HG02840 (cell line): ENCODE results near the gene ANKRD63.

Experiments used
- ATAC-seq: cut with Tn5 transposase; IDR thresholded peaks from one replicate; pipeline ENCODE4 v1.9.1; 2021; ENCODE audit warnings: mild to moderate bottlenecking, moderate library complexity, moderate number of reproducible peaks; ENCODE audit not compliant: unreplicated experiment, low FRiP score

Gene ANKRD63

GRCh38 chr15:40281057-40281800 lies 1.6 kb downstream of the ANKRD63 start:
- no peak for ATAC-seq

DNA sequence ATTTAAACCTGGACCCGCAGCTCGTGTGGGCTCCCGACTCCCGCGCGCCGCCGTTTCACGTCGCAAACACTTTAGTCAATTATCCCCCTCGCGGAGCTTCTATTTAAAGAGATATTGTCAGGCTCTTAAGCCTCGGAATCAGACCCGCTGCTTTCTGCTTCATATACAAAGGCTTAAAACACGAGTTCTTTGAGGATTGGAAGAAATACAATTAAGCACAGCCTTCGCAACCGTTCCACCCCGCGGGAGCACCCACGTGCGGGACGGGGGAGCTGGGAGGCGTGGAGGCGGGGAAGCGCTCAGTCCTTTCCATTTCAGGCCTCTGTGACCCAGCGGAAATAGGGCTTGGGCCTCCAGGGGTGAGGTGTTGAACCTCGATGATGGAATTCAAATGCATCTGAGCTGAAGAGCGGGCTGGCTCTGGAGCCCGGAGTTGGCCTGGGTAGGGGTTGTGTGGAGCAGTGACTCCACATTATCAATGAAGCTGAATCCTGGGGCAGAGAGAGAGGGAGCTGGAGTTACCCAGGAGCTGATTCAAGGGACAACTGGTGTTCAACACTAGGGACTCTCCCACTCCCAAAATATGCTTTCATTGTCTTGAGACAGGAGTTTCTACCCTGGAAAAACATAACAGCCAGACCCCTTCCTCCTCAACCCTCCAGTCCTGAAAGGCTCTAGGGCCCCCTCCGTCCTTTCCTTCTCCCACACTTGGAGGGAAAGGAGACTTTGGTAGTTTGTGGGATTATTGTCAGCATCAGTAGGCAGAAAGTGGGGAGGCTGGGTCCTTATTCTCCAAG lies 2.4 kb downstream of the ANKRD63 start:
- ATAC-seq: no peak

DNA sequence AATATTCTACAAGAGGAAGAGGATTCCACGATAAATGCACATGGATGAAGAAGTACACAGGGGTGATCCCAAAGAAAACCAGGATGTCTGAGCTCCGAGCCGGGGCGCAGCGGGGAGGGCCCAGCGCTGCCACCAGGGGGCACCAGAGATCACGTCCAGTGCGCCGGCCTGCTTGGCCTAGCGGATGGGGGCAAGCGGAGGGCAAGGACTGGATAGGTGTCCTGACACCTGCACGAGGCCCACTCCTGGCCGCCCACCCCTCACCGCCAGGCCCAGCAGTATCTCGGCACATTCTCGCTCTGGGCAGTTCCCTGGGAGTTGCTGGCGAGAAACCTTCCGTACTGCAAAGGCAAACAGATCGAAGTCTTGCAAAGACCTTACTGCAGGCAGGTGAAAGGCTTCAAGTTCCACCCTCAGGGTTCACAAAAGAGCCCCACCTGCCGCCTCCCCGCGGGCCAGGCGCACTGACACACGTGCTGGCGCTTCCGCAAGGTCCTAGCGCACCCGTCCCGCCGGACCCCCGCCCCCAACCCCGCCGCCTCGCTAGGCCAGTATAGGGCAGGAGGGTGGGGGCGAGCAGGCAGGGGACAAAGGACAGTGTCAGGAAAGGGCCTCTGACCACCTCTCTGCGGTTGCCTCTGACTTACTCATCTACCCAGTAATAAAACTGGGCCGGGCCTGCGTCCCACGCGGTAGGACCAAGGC lies 3.3 kb downstream of the ANKRD63 start:
- ATAC-seq: no peak

GRCh38 chr15:40278026-40278425 lies 4.8 kb downstream of the ANKRD63 start:
- ATAC-seq: no peak

DNA sequence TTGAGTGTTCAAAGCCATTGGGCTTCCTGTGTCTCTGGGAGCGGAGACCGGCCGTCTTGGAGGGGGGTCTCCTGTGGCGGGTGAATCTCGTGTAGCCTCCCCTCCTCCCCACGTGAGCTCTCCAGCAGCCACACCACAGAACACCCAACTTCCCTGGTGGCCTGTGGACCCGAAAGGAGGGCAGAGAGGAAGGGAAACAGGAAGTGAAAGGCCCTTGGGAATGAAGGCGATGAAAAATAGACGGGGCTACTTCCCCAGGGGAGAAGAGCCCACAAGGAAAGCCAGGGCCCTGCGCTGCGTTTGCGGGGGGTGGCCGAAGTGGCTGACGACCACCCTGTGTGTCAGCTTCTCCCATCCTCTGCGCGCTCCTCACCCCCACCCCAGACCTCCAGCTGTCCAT lies 5.4 kb downstream of the ANKRD63 start:
- no peak for ATAC-seq

DNA sequence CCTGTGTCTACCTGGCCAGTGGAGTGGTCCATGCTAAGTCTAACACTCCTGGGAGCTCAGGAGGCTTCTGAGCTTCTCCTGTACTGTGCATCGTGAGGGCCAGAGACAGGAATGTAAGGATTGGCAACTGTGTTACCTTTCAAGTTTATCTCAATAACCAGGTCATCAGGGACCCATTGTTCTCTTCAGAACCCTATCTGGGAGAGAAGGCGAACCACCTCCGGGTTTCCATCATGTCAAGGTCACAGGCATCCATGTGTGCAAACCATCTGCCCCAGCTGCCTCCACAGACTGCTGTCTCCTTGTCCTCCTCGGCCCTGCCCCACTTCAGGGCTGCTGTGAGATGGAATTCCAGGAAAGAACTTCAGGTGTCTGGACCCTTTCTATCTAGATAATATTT lies 5.9 kb downstream of the ANKRD63 start:
- no peak for ATAC-seq

GRCh38 chr15:40275954-40276353 lies 6.9 kb downstream of the ANKRD63 start:
- no peak for ATAC-seq

- no peak for ATAC-seq
Measured at GRCh38 chr15:40275523-40275922, 7.3 kb downstream of the ANKRD63 start.

GRCh38 chr15:40274350-40275274 lies 8.3 kb downstream of the ANKRD63 start:
- ATAC-seq: no peak

- no peak for ATAC-seq
Measured at GRCh38 chr15:40273428-40273827, 9.4 kb downstream of the ANKRD63 start.

GRCh38 chr15:40272485-40273056 lies 10.3 kb downstream of the ANKRD63 start:
- no peak for ATAC-seq

DNA sequence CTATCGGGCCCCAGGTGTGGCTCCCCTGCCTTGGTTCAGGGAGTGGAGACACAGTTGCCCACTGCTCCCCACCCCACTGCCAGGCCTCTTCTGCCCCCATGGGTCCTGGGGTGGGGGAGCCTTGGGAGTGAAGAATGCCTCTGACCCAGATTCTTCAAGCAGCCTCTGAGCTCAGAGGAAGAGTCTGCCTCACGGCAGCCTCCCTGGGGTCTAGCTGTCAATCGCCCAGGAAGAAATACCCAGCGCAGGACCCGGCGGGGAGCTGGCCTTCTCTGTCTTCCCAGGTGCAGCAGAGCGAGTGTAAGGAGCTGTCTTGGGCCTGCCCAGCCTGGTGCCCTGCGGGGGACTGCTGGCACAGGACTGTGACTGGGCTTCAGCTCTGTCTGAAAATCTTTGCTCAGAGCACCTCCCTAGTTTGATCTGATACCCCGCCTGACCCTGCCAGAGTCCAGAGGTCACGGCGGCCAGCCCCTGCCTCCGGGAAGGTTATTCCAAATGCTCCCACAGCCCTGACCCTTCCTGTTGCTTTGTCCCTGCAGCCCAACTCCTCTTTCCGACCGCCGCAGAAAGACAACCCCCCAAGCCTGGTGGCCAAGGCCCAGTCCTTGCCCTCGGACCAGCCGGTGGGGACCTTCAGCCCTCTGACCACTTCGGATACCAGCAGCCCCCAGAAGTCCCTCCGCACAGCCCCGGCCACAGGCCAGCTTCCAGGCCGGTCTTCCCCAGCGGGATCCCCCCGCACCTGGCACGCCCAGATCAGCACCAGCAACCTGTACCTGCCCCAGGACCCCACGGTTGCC lies 11.0 kb downstream of the ANKRD63 start:
- no peak for ATAC-seq

DNA sequence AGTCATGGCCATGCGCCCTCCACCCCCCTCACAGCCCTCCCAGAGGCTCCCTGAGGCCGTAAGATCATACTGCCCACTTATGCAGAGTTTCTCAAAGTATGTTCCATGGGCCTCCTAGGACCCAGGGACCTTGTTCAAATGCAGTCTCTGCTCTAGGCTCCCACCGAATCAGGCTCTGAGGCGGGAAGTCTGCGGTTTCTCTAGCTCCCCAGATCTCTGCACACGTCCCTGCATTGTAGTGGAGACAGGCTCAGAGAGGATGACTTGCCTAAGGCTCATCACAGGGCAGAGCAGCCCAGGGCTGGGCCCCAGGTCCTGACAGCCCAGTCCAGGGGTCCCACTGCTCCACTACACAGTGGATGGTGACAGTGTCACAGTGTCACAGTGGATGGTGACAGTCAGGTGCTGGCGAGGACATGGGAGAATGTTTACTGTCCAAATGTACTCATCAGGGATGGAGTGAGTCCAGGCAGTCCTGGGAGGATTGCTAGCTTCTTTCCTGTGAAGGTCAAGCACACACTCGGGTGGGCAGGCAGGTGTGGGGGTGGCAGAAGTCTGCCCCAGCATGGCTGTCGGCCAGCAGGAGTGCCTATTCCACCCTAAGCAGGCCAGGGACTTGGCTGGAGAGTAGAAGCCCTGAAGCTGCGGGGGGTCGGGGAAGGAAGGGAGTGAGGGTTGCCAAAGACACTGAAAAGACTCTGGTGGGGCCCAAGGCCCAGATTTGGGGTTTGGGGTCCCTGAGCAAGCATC lies 12.4 kb downstream of the ANKRD63 start:
- no peak for ATAC-seq

DNA sequence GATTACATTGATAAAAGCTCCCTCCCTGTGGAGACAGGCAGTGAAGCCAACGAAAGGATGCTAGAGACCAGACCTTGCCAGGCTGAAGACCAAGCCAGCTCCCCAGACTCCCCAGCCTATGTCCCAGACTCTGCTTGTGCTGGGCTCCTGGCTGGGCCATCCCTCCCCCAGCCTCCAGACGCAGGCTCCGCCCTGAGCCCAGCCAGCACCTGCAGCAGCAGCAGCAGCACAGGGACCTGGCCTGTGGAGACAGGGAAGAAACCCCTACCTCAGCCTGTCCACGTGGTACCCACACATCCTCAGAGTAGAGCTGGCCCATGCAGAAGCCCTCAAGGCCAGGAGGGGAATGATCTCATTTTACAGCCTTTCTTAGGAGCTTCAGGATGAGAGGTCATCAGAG lies 13.3 kb downstream of the ANKRD63 start:
- ATAC-seq: no peak

- ATAC-seq: no peak
Measured at GRCh38 chr15:40267670-40268069, 15.2 kb downstream of the ANKRD63 start.

DNA sequence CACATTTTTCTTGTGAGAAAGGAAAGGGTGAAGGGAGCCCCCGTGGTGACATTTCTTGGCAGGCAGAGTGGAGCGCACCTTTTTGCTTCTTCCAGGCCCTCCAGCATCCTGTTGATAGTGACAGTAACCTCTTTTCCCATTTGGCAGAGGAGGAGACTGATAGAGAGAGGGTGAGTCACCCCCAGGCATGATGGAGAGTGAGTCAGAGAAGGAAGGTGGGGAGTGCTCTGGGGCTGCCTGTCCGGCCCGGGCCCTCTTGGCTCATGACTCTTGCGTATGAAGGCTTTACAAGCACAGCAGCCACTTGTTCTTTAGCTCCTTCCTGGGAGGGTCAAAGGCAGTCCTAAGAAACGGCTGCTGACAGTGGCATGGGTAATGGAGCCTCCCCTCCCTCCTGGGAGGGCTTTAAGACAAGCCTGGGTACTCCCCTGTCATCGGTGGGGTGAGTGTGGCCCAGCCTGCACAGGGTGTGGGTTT lies 16.0 kb downstream of the ANKRD63 start:
- ATAC-seq: no peak

DNA sequence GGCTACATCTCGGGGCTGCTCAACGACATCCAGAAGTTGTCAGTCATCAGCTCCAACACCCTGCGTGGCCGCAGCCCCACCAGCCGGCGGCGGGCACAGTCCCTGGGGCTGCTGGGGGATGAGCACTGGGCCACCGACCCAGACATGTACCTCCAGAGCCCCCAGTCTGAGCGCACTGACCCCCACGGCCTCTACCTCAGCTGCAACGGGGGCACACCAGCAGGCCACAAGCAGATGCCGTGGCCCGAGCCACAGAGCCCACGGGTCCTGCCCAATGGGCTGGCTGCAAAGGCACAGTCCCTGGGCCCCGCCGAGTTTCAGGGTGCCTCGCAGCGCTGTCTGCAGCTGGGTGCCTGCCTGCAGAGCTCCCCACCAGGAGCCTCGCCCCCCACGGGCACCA lies 17.0 kb downstream of the ANKRD63 start:
- ATAC-seq: no peak

DNA sequence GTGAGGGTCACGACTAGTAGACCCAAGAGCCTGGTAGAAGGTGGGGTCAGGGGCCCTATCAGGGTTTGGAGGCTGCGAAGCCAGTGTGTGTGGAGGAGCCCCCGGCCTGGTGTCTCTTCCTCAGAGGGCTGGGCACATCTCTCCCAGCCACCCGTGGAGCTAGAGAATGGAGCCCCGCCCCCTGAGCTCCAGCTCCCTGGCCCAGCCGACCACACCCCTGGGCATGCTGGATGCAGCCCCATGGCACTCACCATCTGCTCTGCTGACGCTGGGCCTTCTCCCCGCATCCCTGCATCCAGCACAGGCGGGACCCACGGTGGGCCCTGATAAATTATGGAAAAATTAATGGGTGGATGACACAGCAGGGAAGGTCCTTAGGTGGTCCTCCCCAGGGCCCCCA lies 17.5 kb downstream of the ANKRD63 start:
- ATAC-seq: no peak
